ENCODE data around the gene CDH2.

DNA sequence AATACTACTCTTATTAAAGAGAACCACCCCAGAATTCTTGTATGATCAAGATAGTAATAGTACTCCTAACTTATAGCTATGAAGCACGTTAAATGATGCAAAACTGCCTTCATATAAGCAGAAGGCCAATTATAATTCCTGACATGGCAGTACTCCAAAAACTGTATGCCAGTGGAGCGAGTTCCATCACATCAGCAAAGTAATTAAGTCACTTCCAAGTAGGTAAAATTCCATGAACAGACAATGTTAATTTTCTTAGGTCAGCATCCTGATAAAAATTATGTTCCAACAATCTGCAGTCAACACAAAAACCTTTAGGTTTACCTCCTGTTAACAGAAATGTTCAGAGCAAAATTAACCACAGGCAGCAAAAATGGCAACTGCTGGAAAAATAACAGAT, 136.7 kb downstream of the CDH2 start:
- TF ChIP-seq, protein P1, sequence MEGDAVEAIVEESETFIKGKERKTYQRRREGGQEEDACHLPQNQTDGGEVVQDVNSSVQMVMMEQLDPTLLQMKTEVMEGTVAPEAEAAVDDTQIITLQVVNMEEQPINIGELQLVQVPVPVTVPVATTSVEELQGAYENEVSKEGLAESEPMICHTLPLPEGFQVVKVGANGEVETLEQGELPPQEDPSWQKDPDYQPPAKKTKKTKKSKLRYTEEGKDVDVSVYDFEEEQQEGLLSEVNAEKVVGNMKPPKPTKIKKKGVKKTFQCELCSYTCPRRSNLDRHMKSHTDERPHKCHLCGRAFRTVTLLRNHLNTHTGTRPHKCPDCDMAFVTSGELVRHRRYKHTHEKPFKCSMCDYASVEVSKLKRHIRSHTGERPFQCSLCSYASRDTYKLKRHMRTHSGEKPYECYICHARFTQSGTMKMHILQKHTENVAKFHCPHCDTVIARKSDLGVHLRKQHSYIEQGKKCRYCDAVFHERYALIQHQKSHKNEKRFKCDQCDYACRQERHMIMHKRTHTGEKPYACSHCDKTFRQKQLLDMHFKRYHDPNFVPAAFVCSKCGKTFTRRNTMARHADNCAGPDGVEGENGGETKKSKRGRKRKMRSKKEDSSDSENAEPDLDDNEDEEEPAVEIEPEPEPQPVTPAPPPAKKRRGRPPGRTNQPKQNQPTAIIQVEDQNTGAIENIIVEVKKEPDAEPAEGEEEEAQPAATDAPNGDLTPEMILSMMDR (IDR thresholded peaks at IDR 0.05): no peak
- TF ChIP-seq EP300 (IDR thresholded peaks at IDR 0.05): no peak
